Measurements from ENCODE around the gene MGAT4A. TPM values are rescaled to one million over a fixed set of nuclear protein-coding genes. Genes with fewer than 3 reads are reported as not detected.

MGAT4A gene
- total RNA-seq, 1 donor, result under 0.01 TPM

GRCh38 chr2:98706591-98706990 is 24.3 kb downstream of the MGAT4A start:
- TF ChIP-seq CTCF (IDR thresholded peaks at IDR 0.05; ENCODE audit: insufficient read depth, low read depth, low read length), result no peak
- DNase-seq (ENCODE audit: low read depth), result no peak

GRCh38 chr2:98705333-98705617 is 25.7 kb downstream of the MGAT4A start:
- H3K4me3 ChIP-seq (ENCODE audit: low read depth, low read length), result no peak overlapping the region
- TF ChIP-seq CTCF (IDR thresholded peaks at IDR 0.05; ENCODE audit: insufficient read depth, low read depth, low read length), result no peak
- no peak for DNase-seq (ENCODE audit: low read depth)

More at GRCh38 chr2:98706591-98706990, 24.3 kb downstream of the MGAT4A start:
- no peak overlapping the region for H3K4me3 ChIP-seq (ENCODE audit: low read depth, low read length)

GRCh38 chr2:98704499-98705332 is 26.2 kb downstream of the MGAT4A start:
- TF ChIP-seq CTCF (IDR thresholded peaks at IDR 0.05; ENCODE audit: insufficient read depth, low read depth, low read length), result no peak
- H3K4me3 ChIP-seq (ENCODE audit: low read depth, low read length), result no peak overlapping the region
- no peak for DNase-seq (ENCODE audit: low read depth)

GRCh38 chr2:98703738-98704137 is 27.2 kb downstream of the MGAT4A start:
- TF ChIP-seq CTCF (IDR thresholded peaks at IDR 0.05; ENCODE audit: insufficient read depth, low read depth, low read length), result no peak
- no peak overlapping the region for H3K4me3 ChIP-seq (ENCODE audit: low read depth, low read length)
- no peak for DNase-seq (ENCODE audit: low read depth)

- TF ChIP-seq CTCF (IDR thresholded peaks at IDR 0.05; ENCODE audit: insufficient read depth, low read depth, low read length), result no peak
- no peak for DNase-seq (ENCODE audit: low read depth)
- no peak overlapping the region for H3K4me3 ChIP-seq (ENCODE audit: low read depth, low read length)
These were observed 27.9 kb downstream of the MGAT4A start for GRCh38 chr2:98702858-98703620.

GRCh38 chr2:98702127-98702802 is 28.7 kb downstream of the MGAT4A start:
- TF ChIP-seq CTCF (IDR thresholded peaks at IDR 0.05; ENCODE audit: insufficient read depth, low read depth, low read length), result no peak
- DNase-seq (ENCODE audit: low read depth), result no peak
- no peak overlapping the region for H3K4me3 ChIP-seq (ENCODE audit: low read depth, low read length)
